ENCODE data around the gene SLC4A7.

- no peak for TF ChIP-seq CTCF (conservative IDR thresholded peaks at IDR 0.05)
- TF ChIP-seq ZFX (IDR thresholded peaks at IDR 0.05), result no peak
These were observed 61.6 kb downstream of the SLC4A7 start for GRCh38 chr3:27422617-27423016.

Measured in C4-2B (cell line).